Measurements from ENCODE around the gene ADAD1.

DNA sequence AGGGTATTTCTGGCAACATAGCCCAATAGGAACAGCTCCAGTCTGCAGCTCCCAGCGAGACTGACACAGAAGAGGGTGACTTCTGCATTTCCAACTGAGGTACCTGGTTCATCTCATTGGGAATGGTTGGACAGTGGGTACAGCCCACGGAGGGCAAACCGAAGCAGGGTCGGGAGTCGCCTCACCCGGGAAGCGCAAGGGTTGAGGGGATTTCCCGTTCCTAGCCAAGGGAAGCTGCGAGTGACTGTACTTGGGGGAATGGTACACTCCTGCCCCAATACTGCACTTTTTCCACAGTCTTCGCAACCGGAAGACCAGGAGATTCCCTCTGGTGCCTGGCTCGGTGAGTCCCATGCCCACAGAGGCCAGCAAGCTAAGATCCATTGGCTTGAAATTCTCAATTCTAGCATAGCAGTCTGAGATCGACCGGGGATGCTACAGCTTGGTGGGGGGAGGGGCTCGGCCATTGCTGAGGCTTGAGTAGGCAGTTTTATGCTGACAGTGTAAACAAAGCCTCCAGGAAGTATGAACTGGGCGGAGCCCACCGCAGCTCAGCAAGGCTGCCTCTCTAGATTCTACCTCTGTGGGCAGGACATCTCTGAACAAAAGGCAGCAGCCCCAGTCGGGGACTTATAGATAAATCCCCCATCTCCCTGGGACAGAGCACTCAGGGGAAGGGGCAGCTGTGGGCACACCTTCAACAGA is 14.0 kb upstream of the ADAD1 start:
- TF ChIP-seq, protein P1, sequence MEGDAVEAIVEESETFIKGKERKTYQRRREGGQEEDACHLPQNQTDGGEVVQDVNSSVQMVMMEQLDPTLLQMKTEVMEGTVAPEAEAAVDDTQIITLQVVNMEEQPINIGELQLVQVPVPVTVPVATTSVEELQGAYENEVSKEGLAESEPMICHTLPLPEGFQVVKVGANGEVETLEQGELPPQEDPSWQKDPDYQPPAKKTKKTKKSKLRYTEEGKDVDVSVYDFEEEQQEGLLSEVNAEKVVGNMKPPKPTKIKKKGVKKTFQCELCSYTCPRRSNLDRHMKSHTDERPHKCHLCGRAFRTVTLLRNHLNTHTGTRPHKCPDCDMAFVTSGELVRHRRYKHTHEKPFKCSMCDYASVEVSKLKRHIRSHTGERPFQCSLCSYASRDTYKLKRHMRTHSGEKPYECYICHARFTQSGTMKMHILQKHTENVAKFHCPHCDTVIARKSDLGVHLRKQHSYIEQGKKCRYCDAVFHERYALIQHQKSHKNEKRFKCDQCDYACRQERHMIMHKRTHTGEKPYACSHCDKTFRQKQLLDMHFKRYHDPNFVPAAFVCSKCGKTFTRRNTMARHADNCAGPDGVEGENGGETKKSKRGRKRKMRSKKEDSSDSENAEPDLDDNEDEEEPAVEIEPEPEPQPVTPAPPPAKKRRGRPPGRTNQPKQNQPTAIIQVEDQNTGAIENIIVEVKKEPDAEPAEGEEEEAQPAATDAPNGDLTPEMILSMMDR (IDR thresholded peaks at IDR 0.05) = no peak
- no peak for TF ChIP-seq POLR2A (IDR thresholded peaks at IDR 0.05)

Data from adrenal gland (tissue), 5 donors.